LHCN-M2 (cell line): Measurements from ENCODE around the gene MAST3. TPM values are rescaled to one million over a fixed set of nuclear protein-coding genes. Genes with fewer than 3 reads are reported as not detected.

Experiments
- DNase-seq: peaks from one replicate; pipeline ENCODE4 v3.0.0-alpha.2; 2012; ENCODE audit warnings: low read depth
- polyA plus RNA-seq: library from polyadenylated mRNA; unstranded; fragments of >200 nt; gene quantifications from one replicate; pipeline ENCODE4 v1.2.1, GENCODE V29; 2012; ENCODE audit warnings: missing spikeins
- total RNA-seq: library from RNA; depleted of rRNA; stranded (reverse); fragments of >200 nt; gene quantifications from 2 replicates; pipeline ENCODE4 v1.2.3, GENCODE V29; 2014; rRNA removed

The MAST3 gene
- 2.2 and 2.4 TPM in 2 replicates for total RNA-seq
- polyA plus RNA-seq = 3.2 TPM

DNA sequence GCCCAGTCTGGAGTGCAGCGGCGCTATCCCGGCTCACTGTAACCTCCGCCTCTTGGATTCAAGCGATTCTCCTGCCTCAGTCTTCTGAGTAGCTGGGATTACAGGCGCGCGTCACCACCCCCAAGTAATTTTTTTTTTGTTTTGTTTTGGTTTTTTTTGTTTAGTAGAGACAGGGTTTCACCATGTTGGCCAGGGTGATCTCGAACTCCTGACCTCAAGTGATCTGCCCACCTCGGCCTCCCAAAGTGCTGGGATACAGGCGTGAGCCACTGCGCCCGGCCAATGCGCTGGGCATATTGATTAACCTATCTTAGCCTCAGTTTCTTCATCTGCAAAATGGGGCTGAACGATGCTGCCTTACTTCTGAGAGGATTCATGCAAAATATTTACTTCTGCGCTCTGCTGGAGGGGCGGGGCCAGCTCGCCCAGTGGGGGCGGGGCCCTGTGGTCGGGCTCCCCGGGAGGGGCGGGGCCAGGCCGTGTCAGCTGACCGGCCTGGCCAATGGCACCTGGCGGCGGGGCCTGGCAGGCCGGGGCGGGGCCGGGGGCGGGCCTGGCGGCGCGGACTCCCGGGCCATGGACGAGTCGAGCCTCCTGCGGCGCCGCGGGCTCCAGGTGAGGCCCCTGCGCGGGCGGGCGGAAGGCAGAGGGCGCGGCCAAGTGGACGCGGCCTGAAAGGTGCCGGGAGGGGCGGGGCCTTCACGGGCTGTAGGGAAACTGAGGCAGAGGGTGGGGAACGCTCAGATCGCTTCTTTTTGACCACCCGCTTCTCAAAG, at the start of gene MAST3:
MAST3 (plus strand) TSS at position 562 of the 776 bp plus-strand sequence; CDS start at position 577, 15 bp downstream.
- DNase-seq = no peak

DNA sequence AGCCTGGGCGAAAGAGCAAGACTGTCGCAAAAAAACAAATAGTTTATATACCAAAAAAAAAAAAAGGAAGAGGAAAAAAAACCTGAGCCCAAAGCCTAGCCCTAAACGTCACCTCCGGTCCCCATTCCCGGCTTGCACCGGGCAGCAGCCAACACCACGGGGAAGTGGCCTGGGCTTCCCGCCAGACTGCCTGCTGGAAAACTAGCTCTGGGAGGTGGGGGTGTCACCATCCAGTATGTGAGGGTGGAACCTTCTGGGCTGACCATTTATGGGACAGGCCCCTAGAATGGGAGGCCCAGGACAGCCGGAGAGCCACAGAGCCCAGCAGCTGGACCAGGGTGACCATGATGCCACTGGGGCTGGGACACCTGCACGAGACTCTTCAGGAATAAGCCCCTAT, 48.2 kb upstream of the MAST3 start:
- no peak for DNase-seq

DNA sequence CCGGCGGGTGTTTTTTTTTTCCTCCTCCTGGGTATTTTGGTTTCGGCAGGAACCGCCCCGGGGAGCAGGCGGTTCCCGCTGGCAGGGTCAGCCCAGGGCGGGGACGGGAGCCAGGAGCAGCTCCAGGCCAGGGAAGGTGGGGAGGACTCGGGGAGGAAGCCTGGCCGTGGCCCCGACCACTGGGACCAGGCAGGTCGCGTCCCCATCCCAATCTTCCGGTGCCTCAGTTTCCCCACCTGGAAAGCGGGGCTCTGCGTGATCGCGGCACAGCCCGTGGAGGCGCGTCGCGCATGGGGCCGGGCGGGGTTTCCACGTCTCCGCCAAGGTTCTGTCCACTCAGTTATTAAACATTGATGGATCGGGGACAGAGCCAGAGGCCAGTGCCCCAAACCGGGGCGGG, 45.7 kb upstream of the MAST3 start:
- DNase-seq = no peak

DNA sequence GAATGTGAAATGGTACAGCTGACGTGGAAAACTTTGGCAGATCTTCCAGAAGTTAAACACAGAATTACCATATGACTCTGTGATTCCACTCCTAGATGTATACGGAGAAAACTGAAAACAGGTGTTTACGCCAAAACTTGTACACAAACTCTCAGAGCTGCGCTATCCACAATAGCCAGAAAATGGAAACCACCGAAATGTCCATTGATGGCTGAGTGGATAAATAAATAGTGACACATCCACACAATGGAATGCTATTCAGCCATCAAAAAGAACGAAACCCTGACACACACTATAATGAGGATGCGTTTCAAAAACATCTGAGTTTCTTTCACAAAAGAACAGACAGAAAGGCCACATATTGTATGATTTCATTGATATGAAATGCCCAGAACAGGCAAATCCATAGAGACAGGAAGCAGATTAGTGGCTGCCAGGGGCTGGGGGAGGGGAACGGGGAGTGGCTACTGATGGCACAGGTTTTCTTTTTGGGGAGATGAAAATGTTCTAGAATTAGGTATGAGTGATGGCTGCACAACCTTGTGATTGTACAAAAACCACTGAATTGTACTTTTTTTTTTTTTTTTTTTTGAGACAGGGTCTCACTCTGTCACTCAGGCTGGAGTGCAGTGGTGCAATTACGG, 43.9 kb upstream of the MAST3 start:
- DNase-seq = no peak

DNA sequence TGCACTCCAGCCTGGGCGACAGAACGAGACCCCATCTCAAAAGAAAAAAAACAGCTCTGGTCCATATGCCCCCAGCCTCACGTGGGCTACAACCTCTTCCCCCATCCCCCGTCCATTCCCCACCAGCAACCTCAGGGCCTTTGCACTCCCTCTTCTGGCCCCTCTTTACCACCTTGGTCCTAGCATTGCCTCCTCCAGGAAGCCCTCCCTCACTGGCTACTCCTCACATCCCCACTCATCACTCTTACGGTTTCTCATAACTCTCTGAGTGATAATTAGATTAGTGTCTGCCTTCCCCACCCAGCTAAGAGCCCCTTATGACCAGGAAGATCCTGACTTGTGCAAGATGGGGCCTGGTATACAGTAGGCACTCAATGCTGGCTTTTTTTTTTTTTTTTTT, 41.6 kb upstream of the MAST3 start:
- no peak for DNase-seq

DNA sequence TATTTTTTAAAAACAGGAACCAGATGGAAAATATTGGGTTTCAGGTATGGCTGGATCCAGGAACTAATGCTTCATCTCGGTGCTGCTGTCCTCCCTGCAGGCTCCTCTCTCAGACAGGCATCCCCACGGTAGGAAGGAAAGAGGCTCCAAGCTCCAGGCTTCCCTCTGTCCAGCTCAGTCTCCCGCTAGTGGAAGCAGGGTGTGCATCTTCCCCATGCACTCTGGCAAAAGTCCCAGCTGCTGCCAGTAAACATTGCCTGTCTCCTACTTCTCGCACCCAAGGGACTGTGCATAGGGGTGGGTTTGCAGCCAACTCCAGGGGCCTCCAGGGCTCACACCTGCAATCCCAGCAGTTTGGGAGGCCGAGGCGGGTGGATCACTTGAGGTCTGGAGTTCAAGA, 40.0 kb upstream of the MAST3 start:
- no peak for DNase-seq

DNA sequence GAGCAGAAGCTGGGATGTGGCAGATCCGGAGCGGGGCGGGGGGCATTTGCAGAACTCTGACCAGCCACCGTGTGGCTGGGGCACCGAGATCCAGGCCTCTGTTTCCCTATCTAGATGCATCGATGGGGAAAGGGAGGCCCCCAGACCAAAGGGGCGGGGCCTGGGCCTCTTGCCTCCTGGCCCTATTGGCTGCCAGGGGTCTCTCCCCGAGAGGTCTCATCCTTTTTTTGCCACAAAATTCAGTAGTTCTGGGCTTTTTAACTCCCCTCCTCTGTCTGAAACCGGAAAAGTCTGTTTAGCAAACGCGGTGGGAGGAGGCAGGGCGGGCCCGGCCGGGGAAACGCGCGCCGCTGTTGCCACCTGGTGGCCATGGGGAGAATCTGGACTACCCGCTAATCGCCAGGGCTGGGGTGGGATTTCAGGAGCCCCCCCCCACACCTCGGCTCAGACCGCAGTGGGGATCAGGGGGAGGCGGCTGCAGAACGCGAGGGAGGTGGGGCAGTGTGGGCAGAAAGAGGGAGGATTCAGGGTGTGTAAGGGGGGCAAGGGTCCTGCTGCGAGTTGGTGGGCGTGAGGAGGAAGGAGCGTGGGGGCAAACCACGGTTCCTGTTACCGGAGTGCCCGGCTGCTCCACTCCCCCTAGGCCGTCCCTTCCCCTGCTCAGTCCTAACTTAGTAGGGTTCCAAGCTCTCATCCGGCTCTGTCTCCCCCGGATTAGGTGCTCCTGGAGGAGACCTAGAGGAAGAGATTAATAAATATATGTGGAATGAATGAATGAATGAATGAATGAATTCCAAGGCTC, 39.2 kb upstream of the MAST3 start:
- peak; percentile 64 for DNase-seq

DNA sequence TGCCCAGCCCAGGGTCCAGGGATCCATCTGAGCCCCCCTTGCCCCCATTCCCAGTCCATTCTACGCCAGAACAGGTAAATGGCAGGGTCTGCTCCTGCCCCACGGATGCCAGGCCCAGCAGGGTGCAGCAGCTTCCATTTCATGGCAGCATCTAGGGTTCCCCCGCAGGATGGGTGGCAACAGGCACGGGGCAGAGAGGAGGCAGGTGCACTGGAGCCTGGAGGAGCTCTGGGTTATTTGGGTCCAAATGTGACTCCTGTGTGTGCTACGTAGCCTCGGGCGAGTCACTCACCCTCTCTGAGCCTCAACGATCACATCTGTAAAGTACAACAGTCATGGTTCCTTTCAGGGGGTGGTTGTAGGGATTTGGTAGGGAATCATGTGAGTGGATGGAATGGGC, 38.3 kb upstream of the MAST3 start:
- no peak for DNase-seq

DNA sequence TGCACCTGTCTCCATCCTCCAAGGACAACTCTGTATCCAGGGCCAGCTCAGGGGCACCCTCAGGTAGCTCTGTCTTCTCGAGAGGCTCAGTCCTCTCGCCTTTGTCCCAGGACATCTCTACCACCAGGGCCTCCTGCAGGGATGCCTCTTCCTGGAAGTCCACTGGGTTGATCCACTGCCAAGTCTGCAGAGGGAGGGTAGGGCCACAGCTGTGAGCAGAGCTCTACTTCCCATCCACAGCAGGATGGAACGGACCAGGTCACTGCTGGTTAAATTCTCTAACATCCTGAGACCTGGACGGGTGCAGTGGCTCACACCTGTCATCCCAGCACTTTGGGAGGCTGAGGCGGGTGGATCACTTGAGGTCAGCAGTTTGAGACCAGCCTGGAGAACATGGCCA, 37.7 kb upstream of the MAST3 start:
- DNase-seq = no peak

DNA sequence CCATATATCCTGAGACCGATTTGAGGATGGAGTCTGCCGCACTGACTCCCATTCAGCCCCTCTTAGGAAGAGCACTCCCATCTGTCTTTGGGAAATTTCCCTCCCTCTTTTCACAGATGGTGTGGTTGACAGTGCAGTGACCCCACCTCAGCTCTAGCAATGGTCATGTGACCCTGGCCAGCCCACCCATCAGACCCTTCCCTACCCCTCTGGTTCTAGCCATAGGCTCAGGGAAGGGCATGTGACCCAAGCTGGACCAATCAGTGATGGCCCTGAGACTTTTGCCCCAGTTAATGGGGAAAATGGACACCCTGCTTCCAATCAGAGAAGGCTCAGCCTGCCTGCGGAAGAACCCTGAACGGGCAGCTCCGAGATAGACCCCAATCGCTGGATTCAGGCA, 37.1 kb upstream of the MAST3 start:
- no peak for DNase-seq

DNA sequence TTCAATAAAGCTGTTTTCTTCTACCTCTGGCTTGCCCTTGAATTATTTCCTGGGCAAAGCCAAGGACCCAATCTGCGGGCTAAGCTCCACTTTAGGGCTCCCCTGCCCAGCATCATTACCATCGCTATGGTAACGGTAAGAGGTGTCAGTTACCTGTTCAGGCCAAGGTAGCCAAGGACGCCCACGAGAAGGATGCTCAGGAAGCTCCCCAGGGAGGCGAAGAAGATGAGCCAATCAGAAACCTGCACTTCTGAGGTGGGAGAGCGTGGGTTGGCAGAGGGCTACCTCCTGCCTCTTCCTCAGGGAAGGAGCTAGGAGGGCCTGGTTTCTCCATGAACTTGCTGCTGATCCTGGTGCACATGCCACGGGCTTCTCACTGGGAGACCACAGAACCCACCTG, 35.5 kb upstream of the MAST3 start:
- DNase-seq = no peak

DNA sequence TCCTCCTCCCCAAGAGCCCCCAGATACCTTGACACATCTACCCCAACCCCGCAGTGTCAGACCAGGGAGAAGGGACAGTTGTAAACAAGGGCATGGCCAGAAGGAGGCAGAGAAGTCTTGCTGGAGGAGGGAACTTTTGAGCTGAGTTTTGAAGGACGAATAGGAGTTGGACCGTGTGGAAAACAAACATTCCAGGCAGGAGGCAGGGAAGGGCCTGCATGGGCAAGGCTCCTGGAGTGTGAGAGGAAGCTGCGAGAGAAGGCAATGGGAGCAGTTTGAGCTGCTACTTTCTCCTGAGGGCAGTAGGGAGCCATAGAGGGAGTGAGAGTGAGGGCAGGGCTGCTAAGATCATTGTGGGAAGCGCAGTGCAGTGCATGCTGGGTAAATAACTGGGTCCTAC, 34.1 kb upstream of the MAST3 start:
- DNase-seq = no peak

DNA sequence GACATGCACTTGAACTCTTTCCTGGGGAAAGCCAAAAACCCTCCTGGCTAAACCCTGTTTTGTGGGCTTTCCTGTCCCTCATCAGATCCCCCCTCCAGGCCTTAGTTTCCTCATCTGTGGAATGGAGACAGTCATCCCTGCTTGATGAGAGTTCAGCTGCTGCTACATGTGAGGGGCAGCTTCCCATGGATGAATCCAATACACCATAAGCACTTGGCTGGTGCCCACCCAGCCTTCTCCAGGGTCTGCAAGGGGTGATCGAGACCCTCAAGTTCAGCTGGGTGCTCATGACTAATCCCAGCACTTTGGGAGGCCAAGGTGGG, 32.4 kb upstream of the MAST3 start:
- no peak for DNase-seq

DNA sequence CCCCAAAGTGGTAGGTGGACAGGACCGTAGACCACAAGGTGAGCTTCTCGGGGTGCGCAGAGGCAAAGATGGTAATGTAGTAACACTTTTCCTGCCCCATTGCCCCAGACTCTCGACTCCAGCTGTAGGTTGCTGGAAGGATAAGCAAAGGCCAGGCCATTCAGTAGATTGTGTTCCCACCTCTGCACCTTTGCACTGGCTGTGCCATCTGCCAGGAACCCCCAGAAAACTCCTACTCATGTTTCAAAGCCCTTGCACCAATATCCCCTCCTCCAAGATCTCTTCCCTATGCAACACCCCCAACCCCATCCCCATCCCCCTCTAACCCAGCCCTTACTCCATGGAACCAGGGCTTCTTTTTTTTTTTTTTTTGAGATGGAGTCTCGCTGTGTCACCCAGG, 29.2 kb upstream of the MAST3 start:
- DNase-seq = no peak

DNA sequence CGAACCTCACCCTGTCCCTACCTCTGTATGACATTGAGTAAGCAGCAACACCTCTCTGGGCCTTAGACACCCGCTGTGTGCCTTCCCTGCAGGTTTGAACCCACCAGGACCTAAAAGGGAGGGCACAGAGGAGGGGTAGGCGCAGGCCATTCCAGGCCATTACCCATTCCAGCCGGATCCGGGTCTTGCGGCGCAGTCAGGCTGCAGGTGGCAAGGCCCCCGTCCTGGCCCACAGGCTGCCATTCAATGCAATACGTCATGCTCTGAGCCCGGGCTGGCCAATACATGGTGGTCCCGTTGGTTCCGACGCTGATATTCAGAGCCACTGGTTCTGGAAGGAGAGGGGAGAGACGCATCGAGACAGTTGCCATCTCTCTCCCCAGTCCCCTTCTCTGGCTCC, 28.2 kb upstream of the MAST3 start:
- no peak for DNase-seq

DNA sequence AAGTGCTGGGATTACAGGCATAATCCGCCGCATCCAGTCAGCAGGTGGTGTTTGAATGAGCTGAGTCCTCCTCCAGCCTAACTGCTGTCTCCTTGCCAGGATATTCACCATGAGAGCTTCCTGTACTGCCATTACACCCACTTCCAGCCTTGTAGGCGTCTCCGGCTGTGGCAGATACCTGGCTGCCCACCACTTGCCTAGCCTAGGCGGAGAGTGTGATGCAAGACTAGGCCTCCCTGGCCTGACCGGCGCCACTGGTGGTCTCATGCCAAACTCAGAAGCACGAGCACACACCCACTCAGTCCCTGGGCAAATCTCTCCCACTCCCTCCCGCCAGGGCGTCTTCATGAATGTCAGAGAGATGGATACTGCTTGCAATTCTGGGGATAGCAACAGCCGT, 27.4 kb upstream of the MAST3 start:
- DNase-seq = no peak

DNA sequence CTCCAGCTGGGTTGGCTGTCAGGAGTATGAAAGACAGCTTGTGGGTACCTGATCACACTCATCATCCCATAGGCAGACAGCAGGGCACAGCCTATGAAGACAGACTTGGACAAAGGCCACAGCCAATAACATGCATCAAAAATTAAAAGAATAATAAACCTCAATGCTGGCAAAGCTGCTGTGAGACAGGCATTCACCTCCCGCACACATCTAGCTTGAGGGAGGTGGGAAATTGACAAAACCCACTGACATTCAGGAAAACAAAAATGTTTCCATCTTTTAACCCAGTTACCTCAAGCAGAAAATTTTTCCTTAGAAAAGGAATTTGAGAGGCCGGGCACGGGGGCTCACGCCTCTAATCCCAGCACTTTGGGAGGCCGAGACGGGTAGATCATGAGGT, 25.2 kb upstream of the MAST3 start:
- no peak for DNase-seq

DNA sequence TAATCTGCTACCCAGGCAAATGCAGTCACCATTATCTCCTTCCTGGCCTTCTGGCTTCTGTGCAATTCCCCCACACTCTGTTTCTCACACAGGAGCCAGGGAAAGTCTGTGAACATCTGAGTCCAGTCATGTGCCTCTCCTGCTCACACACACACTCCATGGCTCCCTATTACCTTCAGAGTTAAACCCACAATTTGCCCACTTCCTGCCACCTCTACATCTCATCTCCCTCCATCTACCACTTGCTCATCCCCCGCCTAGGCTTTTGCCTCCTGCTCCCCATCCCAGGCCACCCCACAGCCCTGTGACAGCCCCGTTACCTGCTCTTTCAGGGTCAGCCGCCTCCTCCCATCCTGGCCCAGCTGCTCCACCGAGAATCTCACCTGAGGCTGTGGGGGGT, 24.4 kb upstream of the MAST3 start:
- DNase-seq = no peak

DNA sequence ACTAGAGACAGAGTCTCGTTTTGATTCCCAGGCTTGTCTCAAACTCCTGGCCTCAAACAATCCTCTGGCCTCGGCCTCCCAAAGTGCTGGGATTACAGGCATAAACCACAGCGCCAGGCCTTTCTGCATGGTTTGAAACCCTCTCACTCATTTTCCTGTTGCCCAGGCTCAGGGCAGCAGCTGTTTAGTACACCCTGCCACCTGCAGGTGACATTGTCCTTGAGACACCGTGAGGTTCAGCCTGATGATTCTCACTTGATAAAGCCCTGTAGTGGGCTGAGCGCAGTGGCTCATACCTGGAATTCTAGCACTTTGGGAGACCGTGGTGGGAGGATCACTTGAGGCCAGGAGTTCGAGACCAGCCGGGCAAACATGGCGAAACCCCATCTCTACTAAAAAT, 23.4 kb upstream of the MAST3 start:
- DNase-seq = no peak

DNA sequence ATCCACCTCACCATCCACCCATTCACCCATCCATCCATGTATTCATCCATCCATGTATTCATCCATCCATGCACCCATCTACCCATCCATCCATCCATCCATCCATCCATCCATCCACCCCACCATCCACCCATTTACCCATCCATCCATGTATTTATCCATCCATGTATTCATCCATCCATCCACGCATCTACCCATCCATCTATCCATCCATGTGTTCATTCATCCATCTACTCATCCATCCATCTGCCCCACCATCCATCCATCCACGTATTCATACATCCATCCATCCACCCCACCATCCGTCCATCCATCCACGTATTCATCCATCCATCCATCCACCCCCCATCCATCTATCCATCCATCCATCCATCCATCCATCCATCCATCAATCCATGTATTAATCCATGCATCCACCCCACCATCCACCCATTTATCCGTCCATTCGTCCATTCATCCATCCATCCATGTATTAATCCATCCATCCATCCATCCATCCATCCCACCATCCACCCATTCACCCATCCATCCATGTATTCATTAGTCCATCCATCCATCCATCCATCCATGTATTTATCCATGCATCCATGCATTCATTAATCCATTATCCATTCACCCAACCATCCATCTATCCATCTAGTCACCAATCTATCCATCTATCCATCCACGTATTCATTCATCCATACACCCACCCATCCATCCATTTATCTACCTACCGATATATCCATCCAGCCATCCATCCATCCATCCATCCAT, 13.5 kb upstream of the MAST3 start:
- no peak for DNase-seq

DNA sequence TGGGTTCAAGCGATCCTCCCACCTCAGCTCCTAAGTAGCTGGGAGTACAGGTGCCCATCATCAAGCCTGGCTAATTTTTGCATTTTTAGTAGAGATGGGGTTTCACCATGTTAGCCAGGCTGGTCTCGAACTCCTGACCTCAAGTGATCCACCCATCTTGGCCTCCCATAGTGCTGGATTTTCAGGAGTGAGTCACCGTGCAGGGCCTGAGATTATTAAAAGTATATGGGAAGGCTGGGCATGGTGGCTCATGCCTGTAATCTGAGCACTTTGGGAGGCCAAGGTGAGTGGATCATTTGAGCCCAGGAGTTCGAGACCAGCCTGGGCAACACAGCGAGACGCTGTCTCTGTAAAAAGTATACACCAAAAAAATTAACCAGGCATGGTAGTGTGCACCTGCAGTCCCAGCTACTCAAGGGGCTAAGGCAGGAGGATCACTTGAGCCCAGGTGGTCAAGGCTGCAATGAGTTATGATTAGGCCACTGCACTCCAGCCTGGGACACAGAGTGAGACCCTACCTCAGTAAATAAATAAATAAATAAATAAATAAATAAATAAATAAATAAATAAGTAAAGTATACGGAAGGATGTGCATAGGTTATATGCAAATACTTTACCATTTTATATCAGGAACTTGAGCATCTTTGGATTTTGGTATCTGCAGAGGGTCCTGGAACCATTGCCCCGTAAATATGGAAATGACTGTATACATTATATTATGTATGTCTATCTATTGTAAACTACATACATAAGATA, 11.7 kb upstream of the MAST3 start:
- DNase-seq = no peak
